Activated CD8-positive, alpha-beta memory T cell treated with anti-CD3 and anti-CD28 coated beads, Interleukin-2, amount 50 U/mL, for 1 hour (primary cell): Measurements from ENCODE around the gene OR8U1.
"Not testable (repeated sequence)": the region's sequence is repeated elsewhere in the genome, so short reads cannot be mapped to it uniquely, and the experiment has no call there.

Experiments
- DNase-seq: peaks from one replicate; pipeline ENCODE4 v3.0.0-alpha.2; 2020; ENCODE audit errors: extremely low read depth

Gene OR8U1

DNA sequence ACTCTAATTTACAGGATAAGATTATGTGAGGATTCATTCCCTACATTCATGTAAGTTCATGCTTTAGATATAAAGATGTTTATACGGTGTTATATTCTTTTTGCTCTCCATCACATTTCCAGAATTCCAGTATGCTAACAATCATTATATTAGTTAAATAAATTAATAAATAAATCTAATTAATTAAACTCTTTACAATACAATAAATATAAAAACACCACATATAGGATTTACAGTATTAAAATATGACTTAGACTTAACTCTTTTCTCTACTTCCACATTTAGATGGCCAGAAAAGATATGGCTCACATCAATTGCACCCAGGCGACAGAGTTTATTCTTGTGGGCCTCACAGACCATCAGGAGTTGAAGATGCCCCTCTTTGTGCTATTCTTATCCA lies at the start of gene OR8U1:
Gene OR8U1, plus strand, starts transcription at position 301 of the 400 bp plus-strand sequence. Its CDS starts 0 bp downstream, at position 301.
- no peak for DNase-seq

DNA sequence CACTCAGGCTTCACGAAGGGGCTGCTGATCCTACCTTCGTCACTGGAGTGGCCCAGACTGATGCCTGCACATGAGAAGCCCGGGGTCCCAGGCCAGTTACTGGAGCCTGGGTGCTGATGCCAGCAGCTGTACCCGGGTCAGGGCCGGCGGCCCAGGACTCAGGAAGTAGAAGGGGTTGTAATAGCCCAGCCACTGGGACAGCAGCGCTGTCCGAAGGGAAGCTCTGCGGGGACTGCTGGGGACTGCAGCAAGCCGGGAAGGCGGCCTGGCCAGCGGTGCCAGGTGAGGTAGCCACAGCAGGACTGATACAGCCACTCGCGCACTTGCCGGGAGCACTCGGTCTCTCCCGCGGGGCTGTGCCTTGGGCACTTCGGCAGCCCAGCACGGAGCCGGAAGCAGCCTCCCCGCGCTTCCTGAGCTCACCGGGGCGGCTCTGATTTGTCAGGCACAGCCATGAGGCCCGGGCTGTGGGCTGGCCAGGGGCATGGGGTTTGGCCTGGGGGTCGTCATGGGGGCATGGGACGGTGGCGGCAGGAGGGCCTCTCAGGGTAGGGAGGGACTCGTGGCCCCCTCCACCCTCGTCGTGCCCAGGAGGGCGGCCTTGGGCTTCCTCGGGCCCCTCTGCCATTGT lies 43.4 kb upstream of the OR8U1 start:
- DNase-seq, result no peak

DNA sequence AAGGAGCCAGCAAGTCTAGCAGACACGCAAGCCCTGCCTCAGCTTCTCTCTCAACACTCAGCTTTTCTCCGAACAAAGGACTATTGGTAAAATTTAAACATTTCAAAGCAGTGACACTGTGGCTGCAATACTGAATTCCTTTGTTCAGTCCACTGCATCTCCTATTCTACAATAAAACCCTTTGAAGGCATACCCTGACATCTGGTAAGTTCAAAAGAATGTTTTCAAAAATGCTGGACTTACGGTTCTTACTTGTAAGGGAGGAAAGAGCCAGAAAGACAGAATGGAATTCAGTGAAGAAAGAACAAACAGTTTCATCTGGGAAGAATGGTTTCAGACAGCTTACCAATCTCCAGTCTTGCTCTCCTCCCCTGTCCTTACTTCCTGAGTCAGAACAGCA lies 42.3 kb upstream of the OR8U1 start:
- DNase-seq, result no peak

DNA sequence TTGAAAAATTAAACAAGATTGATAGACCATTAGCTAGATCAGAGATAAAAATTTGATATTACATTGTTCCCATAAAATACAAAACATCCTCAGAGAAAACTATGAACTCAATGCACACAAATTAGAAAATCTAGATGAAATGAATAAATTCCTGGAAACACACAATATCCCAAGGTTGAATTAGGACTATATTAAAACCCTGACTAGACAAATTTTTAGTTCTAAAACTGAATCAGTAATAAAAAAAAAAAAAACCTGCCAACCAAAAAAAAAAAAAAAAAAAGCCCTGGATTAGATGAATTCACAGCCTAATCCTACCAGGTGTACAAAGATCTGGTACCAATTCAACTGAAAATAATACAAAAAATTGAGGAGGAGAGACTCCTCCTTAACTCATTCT lies 35.1 kb upstream of the OR8U1 start:
- no peak for DNase-seq

DNA sequence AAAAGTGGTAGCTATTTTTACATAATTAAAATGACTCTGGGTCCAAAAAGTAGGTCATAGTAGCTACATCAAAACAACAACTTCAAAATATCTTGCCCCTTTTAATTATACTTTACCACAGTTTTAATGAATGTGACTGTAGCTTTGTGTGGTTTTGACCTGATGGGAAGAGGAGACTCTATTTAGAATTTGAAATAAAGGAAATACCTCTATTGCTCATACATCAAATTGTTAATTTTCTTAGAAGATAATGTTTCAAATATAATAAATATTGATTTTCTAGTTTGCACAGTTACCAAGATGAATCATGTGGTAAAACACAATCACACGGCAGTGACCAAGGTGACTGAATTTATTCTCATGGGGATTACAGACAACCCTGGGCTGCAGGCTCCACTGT lies 29.7 kb upstream of the OR8U1 start, which contains the start of gene OR8K1:
Gene OR8K1, plus strand, starts transcription at position 301 of the 400 bp plus-strand sequence. Its CDS starts 0 bp downstream, at position 301.
- DNase-seq, result no peak

DNA sequence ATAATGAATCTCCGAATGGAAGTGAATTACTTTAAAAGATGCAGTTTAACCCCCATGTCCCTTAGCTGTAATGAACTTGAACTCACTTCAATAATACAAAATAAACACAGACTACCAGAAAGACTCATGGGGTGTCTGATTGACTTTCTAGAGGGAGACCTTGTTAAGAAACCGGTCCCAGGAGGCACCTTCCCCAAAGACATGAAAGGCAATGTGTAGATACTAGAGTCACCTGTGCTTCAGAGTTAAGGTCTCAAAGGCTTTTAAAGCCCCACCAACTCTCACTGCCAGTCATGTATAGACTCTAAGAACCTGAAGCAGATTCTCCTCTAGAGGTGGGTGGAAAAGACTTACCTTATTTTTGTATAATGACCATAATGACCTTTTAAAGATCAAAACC lies 21.4 kb upstream of the OR8U1 start, which contains the start of gene OR8J1:
Gene OR8J1, plus strand, starts transcription at position 301 of the 400 bp plus-strand sequence. CDS start 5,956 bp downstream, outside the sequence.
- no peak for DNase-seq

DNA sequence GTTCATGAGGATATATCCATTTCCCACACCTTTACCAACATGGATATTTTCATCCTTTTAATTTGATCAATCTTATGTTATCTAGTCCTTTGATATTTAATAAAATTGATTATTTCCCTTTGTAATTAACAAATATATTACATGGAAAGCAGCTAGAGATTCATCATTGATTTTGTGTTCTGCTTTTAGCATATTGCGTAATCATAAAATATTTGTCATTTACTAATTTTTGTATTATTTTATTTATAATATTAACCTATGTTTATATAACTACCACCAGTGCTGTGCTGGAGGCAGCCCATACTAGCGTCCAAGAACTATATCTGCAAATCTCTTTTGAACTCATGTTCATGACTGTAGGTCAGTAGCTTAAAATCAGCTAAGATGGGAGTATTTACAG lies 4.7 kb downstream of the OR8U1 start:
- no peak for DNase-seq

DNA sequence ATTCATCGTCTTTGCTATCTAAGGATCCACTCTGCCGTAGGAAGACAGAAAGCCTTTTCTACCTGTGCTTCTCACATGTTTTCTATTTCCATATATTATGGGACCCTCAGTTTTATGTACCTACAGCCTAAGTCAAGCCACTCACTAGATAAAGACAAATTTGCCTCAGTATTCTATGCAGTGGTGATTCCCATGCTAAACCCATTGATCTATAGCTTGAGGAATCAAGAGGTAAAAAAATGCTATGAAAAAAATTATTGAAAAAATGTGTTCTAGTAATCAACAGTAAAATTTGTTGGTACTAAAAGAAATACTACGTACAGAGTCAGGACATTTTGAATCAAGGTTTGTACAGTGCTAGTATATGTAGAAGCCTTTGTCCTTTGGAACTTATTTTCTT lies 19.0 kb downstream of the OR8U1 start:
- DNase-seq, result no peak

DNA sequence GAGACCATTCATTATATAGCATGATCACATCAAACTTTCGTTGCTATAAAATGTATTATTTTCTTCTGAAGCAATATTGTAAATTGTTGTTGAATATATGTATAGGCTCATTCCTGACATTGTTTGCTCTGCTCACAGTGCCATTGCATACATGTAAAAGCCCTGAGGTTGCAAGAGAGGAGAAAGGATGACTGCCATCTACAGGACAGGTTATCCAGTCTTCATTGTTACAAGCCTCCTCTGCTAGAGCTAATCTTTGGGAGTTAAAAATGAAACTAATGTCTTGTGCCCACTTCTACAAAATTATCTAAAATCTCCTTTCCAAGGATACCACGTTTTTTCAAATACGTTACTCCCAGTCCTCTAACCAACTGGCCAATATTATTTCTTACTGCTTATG lies 20.6 kb downstream of the OR8U1 start:
- DNase-seq, result no peak

DNA sequence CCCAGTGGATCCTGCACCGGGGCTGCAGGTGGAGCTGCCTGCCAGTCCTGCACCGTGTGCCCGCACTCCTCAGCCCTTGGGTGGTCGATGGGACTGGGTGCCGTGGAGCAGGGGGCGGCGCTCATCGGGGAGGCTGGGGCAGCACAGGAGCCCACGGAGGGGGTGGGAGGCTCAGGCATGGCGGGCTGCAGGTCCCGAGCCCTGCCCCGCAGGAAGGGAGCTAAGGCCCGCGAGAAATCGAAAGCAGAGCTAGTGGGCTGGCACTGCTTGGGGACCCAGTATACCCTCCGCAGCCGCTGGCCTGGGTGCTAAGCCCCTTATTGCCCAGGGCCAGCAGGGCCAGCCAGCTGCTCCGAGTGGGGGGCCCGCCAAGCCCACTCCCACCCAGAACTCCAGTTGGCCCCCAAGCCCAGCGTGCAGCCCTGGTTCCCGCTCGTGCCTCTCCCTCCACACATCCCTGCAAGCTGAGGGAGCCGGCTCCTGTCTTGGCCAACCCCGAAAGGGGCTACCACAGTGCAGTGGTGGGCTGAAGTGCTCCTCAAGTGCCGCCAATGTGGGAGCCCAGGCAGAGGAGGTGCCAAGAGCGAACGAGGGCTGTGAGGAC lies 26.5 kb downstream of the OR8U1 start:
- not testable (repeated sequence) for DNase-seq

DNA sequence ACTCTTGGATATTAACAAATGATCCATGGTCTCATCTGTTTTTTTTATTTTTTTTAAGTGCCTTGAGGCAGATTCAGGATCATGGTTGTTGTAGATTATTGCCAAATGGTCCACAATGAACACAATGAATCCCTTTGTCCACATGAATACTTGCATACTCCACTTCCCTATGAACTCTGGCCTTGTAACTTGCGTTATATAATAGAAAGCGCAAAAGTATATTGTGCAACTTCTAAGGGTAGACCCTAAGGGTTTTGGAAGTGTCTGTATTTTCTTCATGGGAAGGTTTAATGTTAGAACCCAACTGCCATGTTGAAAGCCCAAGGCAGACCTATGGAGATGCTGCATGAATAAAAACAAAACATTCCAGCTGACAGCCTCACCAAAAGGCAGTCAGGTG lies 29.0 kb downstream of the OR8U1 start:
- DNase-seq, result no peak

DNA sequence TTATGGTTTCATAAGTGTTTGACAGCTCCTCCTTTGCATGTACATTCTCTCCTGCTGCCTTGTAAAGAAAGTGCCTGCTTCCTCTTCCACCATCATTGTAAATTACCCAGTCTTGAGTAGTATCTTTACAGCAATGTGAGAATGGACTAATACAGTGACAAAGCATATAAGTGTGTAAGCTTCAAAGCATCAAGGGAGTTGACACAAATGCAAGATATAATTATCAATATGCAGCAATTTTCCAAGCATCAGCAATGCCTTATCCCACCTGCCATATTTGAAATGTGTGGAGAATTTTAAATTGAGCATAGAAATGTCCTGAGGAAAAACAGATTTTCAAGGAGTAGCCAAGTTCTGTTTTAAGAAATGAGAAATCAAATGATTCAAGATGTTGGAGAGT lies 35.4 kb downstream of the OR8U1 start:
- DNase-seq, result no peak

DNA sequence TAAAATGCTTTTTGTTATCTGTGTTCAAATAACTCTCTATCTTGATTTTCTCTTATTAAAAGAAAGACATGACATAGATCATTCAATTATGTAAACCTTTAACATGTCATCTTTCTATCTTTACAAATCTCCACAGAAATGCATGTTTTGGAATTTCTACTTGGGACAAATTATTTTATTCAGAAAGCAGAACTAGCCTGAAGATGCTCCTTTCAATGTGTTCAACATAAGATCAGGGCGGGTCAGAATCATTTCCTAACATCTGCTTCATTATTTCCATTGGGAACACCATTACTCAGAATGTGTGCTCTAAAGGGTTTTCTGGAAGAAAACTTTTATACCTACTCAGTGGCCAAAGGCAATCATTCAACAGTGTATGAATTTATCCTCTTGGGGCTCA lies 37.0 kb downstream of the OR8U1 start, which contains the start of gene OR5AL1:
Gene OR5AL1, plus strand, starts transcription at position 301 of the 400 bp plus-strand sequence.
- no peak for DNase-seq
